Progenitor cell of endocrine pancreas (in vitro differentiated cells): Measurements from ENCODE around the gene KIF24. TPM values are rescaled to one million over a fixed set of nuclear protein-coding genes. Genes with fewer than 3 reads are reported as not detected.
A peak's percentile ranks its signal among the peaks of the same experiment; 100 is the strongest.

Experiments
- DNase-seq: peaks from one replicate; pipeline ENCODE4 v3.0.0; 2021; ENCODE audit warnings: low spot score; ENCODE audit not compliant: unreplicated experiment
- H3K27ac Mint-ChIP-seq: 2 replicates; pipeline ENCODE4 v1.8.0; 2021; ENCODE audit warnings: mild to moderate bottlenecking, moderate library complexity, mixed read lengths
- H3K27me3 Mint-ChIP-seq: 2 replicates; pipeline ENCODE4 v1.8.0; 2021; ENCODE audit warnings: mixed read lengths
- H3K36me3 Mint-ChIP-seq: 2 replicates; pipeline ENCODE4 v1.8.0; 2022; ENCODE audit warnings: mixed read lengths; ENCODE audit not compliant: insufficient read depth
- H3K4me1 Mint-ChIP-seq: 2 replicates; pipeline ENCODE4 v1.8.0; 2021; ENCODE audit warnings: low read depth, mixed read lengths
- H3K4me3 Mint-ChIP-seq: 2 replicates; pipeline ENCODE4 v1.8.0; 2021; ENCODE audit warnings: low read depth, mild to moderate bottlenecking, moderate library complexity, mixed read lengths
- H3K9me3 Mint-ChIP-seq: 2 replicates; pipeline ENCODE4 v1.8.0; 2021; ENCODE audit warnings: low read depth, mixed read lengths
- CTCF ChIP-seq: fragments of 200-600 bp; sonication (generic); IDR thresholded peaks from one replicate; pipeline ENCODE4 v1.5.0; 2021; ENCODE audit warnings: antibody characterized with exemption, mild to moderate bottlenecking; ENCODE audit not compliant: unreplicated experiment
- total RNA-seq: library from RNA; stranded (reverse); gene quantifications from 2 replicates; pipeline ENCODE4 v1.2.1, GENCODE V29; 2021

The KIF24 gene
- total RNA-seq, 1 donor from 2014 or later: 10.0 TPM

GRCh38 chr9:34375901-34376595 is 47.0 kb upstream of the KIF24 start:
- peak; percentile 38 for TF ChIP-seq CTCF
- peaks cover 10% of the 10 kb centered on the region for H3K36me3 Mint-ChIP-seq
- H3K27ac Mint-ChIP-seq: peak overlapping the region; percentile 89
- H3K9me3 Mint-ChIP-seq: no peaks in the 10 kb centered on the region
- H3K4me3 Mint-ChIP-seq: peak overlapping the region; percentile 86
- H3K27me3 Mint-ChIP-seq: peaks cover 28% of the 10 kb centered on the region
- peaks cover 26% of the 10 kb centered on the region for H3K4me1 Mint-ChIP-seq
- DNase-seq: no peak

GRCh38 chr9:34374905-34375552 is 46.0 kb upstream of the KIF24 start:
- Mint-ChIP-seq H3K36me3 (peaks cover 15% of the 10 kb centered on the region), H3K4me3 (peak overlapping the region; percentile 86), H3K9me3 (no peaks in the 10 kb centered on the region), H3K27ac (peak overlapping the region; percentile 89), H3K27me3 (peaks cover 21% of the 10 kb centered on the region), H3K4me1 (peaks cover 26% of the 10 kb centered on the region)
- no peak for DNase-seq
- TF ChIP-seq CTCF: no peak

- Mint-ChIP-seq H3K27ac (peak overlapping the region; percentile 6), H3K4me3 (no peak overlapping the region), H3K4me1 (peaks cover 22% of the 10 kb centered on the region), H3K36me3 (peaks cover 17% of the 10 kb centered on the region), H3K27me3 (peaks cover 14% of the 10 kb centered on the region), H3K9me3 (no peaks in the 10 kb centered on the region)
- DNase-seq: no peak
- TF ChIP-seq CTCF: no peak
These were observed 45.3 kb upstream of the KIF24 start for GRCh38 chr9:34374339-34374738.

GRCh38 chr9:34373749-34374148 is 44.7 kb upstream of the KIF24 start:
- peaks cover 17% of the 10 kb centered on the region for H3K36me3 Mint-ChIP-seq
- peaks cover 20% of the 10 kb centered on the region for H3K4me1 Mint-ChIP-seq
- peaks cover 9% of the 10 kb centered on the region for H3K27me3 Mint-ChIP-seq
- TF ChIP-seq CTCF: no peak
- H3K4me3 Mint-ChIP-seq: no peak overlapping the region
- no peaks in the 10 kb centered on the region for H3K9me3 Mint-ChIP-seq
- no peak for DNase-seq
- no peak overlapping the region for H3K27ac Mint-ChIP-seq

- no peak for DNase-seq
- H3K4me3 Mint-ChIP-seq: no peak overlapping the region
- no peak for TF ChIP-seq CTCF
- peaks cover 20% of the 10 kb centered on the region for H3K36me3 Mint-ChIP-seq
- H3K27me3 Mint-ChIP-seq: no peaks in the 10 kb centered on the region
- no peaks in the 10 kb centered on the region for H3K9me3 Mint-ChIP-seq
- H3K27ac Mint-ChIP-seq: peak overlapping the region; percentile 29
- H3K4me1 Mint-ChIP-seq: peaks cover 20% of the 10 kb centered on the region
These were observed 43.5 kb upstream of the KIF24 start for GRCh38 chr9:34372467-34373011.
